ENCODE measurements around the gene TRIM15. TPM values are rescaled to one million over a fixed set of nuclear protein-coding genes. Genes with fewer than 3 reads are reported as not detected.

Gene TRIM15
- total and polyA plus RNA-seq, 2 experiments from 2014 or later: not detected

DNA sequence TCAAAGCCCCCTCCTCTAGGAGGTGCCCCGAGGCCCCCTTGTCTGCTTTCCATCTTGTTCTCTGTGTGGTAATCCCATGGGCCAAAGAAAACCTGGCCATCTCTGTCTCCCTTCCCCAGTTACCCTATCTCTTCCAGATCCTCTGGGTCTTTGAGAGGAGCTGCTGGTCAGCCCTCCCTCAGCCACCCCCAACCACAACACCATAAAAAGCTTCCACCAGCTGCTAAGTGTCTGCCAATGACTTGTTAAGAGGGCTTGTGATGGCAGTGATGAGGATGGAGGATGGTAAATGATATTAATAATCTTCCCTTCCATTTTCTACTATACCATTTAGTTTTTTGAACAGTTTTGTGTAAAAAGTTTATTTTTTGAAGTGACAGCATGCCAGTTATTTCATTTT is 32.6 kb downstream of the TRIM15 start:
- 100% methylated on average over 1 of the region's 1 CpG; no CpG with 5 or more reads in 1 of the 2 experiments for WGBS, 2 experiments (ENCODE audit: low coverage in 1 of 2, low lambda C conversion rate in 2 of 2, missing lambda C conversion rate in 2 of 2)
- TF ChIP-seq EZH2 (IDR thresholded peaks at IDR 0.05; ENCODE audit: insufficient read depth, poor library complexity, severe bottlenecking) (no peak), EZH2phosphoT487 (IDR thresholded peaks at IDR 0.05; ENCODE audit: insufficient read depth, low read depth) (no peak)
- Histone ChIP-seq H3K79me2 (ENCODE audit: insufficient read depth) (peaks cover 12% of the 10 kb centered on the region), H3K4me3 (no peak overlapping the region), H3K27ac (no peak overlapping the region), H3F3A (ENCODE audit: insufficient read depth) (no peaks in the 10 kb centered on the region), H3K36me3 (ENCODE audit: low read depth) (peaks cover 24% of the 10 kb centered on the region; the same call in 1 of the 2 replicates), H3K4me1 (ENCODE audit: insufficient read depth) (no peaks in the 10 kb centered on the region), H3K9me2 (ENCODE audit: insufficient read depth) (no peaks in the 10 kb centered on the region), H3K9ac (no peak overlapping the region), H3K4me2 (ENCODE audit: unreplicated experiment) (no peak overlapping the region), H3K27me3 (replicated peaks; ENCODE audit: insufficient read depth) (no peaks in the 10 kb centered on the region), H4K20me1 (ENCODE audit: insufficient read depth) (no peaks in the 10 kb centered on the region), H3K9me3 (ENCODE audit: low read depth) (no peaks in the 10 kb centered on the region), H2AFZ (no peak overlapping the region)
- in situ Hi-C loops (cut with MboI): no loop called here
- no peak for DNase-seq

DNA sequence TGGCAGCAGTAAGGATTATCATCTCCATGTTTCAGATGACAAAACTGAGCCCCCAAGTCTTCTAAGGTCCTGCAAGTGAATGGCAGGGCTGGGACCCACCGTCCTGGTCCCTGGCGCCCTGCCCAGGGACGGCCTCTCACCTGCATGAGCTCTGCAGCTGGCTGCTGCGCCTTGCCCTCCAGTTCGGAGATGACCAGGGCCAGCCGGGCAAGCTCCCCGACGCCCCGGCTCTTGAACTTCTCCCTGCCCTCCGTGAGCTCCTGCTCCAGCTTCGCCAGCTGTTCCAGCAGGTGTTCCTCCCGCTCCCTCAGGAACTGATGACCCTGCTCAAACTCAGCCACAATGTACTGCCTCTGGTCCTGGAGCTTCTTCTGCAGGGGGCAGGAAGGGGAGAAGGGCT is 33.0 kb downstream of the TRIM15 start:
- no peak overlapping the region for H3K4me2 ChIP-seq (ENCODE audit: unreplicated experiment)
- no peak for DNase-seq
- H2AFZ ChIP-seq: no peak overlapping the region
- H3K9me3 ChIP-seq (ENCODE audit: low read depth): no peaks in the 10 kb centered on the region
- no peak for TF ChIP-seq EZH2 (IDR thresholded peaks at IDR 0.05; ENCODE audit: insufficient read depth, poor library complexity, severe bottlenecking)
- no peak for TF ChIP-seq EZH2phosphoT487 (IDR thresholded peaks at IDR 0.05; ENCODE audit: insufficient read depth, low read depth)
- H3K27ac ChIP-seq: no peak overlapping the region
- peaks cover 24% of the 10 kb centered on the region; the same call in 1 of the 2 replicates for H3K36me3 ChIP-seq (ENCODE audit: low read depth)
- no peaks in the 10 kb centered on the region for H3K4me1 ChIP-seq (ENCODE audit: insufficient read depth)
- in situ Hi-C loops (cut with MboI): no loop called here
- H3K9ac ChIP-seq: no peak overlapping the region
- H4K20me1 ChIP-seq (ENCODE audit: insufficient read depth): no peaks in the 10 kb centered on the region
- peaks cover 17% of the 10 kb centered on the region for H3K79me2 ChIP-seq (ENCODE audit: insufficient read depth)
- no peaks in the 10 kb centered on the region for H3K9me2 ChIP-seq (ENCODE audit: insufficient read depth)
- no peaks in the 10 kb centered on the region for H3F3A ChIP-seq (ENCODE audit: insufficient read depth)
- no peaks in the 10 kb centered on the region for H3K27me3 ChIP-seq (replicated peaks; ENCODE audit: insufficient read depth)
- WGBS, 2 experiments (ENCODE audit: low coverage in 1 of 2, low lambda C conversion rate in 2 of 2, missing lambda C conversion rate in 2 of 2): 89 to 95% methylated on average over 11 to 12 of the region's 12 CpGs
- no peak overlapping the region for H3K4me3 ChIP-seq

DNA sequence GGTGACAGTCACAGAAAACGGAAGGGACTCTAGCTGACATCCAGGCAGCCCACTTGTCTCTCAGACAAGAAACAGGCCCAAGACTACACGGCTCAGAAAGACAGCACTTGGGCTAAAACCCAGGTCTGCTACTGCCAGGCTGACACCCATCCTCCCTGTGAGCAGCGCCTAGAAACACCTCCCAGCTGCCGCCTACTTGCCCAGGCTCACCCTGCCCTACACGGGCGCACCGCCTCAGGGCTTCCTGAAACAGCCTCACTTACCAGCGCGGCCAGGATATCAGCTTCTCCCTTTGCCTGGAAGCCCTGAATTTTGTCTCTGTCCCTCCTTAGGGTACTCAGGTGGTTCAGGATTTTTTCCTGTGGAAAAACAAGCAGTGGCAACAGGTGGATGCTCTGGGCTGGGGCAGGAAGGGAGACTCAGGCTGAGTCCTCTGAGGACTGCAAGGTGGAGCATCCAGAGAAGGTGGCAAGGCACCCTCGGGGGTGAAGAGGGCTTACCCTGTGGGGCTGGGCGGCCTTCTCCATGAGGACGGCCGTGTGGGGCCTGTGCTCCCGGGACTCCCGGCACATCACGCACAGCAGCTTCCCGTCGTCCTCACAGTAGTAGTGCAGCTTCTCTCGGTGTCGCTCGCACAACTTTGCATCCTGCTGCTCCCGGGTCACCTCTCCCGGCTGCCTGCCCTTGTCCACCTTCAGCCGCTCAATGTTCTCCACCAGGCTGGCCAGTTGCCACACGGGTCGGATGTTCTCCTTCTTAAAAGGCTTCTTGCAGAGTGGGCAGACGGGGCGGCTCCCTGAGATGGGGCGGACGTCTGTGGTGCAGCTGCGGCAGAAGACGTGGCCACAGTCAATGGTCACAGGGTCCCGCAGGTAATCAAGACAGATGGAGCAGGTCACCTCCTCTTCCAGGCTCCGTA is 35.1 kb downstream of the TRIM15 start:
- no peaks in the 10 kb centered on the region for H3K27me3 ChIP-seq (replicated peaks; ENCODE audit: insufficient read depth)
- WGBS, 2 experiments (ENCODE audit: low coverage in 1 of 2, low lambda C conversion rate in 2 of 2, missing lambda C conversion rate in 2 of 2): 96 to 97% methylated on average over 28 to 34 of the region's 34 CpGs
- H3K36me3 ChIP-seq (ENCODE audit: low read depth): peaks cover 24% of the 10 kb centered on the region; the same call in 1 of the 2 replicates
- H3K9me3 ChIP-seq (ENCODE audit: low read depth): no peaks in the 10 kb centered on the region
- TF ChIP-seq EZH2 (IDR thresholded peaks at IDR 0.05; ENCODE audit: insufficient read depth, poor library complexity, severe bottlenecking): no peak
- no peak for TF ChIP-seq EZH2phosphoT487 (IDR thresholded peaks at IDR 0.05; ENCODE audit: insufficient read depth, low read depth)
- in situ Hi-C loops (cut with MboI): no loop called here
- peaks cover 37% of the 10 kb centered on the region for H3K79me2 ChIP-seq (ENCODE audit: insufficient read depth)
- no peak overlapping the region for H3K4me3 ChIP-seq
- no peak overlapping the region for H3K27ac ChIP-seq
- H2AFZ ChIP-seq: no peak overlapping the region
- no peak for DNase-seq
- H3K9ac ChIP-seq: no peak overlapping the region
- H4K20me1 ChIP-seq (ENCODE audit: insufficient read depth): no peaks in the 10 kb centered on the region
- no peaks in the 10 kb centered on the region for H3K4me1 ChIP-seq (ENCODE audit: insufficient read depth)
- no peak overlapping the region for H3K4me2 ChIP-seq (ENCODE audit: unreplicated experiment)
- H3F3A ChIP-seq (ENCODE audit: insufficient read depth): no peaks in the 10 kb centered on the region
- no peaks in the 10 kb centered on the region for H3K9me2 ChIP-seq (ENCODE audit: insufficient read depth)

DNA sequence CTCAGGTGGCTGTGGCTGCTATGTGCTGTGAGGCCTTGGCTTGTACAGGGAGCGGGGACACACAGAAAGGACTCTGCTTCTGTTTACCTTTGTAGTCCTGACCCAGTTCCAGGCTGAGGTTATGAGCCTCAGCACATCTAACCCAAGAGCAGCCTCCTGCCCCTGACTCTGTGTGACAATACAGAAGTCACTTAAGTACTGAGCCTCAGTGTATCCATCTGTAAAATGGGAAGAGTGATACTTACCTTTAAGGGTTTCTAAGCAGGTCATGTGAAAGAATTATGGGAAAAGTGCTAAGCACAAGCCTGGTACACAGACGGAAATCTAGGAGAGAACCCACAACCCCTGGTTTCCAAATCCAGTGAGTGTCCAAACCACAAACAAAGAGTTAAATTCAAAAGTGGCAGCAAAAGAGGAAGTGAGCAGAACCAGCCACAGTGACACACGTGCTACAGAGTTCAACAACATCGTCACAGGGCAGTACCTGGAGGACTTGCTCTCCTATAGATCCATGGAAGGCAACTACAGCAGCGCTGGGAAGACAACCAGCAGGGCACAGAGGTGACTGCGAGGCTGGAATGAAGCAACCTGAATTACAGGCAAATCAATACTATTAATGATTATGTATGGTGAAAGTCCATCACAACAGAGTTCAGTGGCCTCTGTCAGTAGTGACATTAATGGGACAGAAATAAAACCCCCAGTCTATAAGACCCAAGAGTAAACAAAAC is 37.4 kb downstream of the TRIM15 start:
- Histone ChIP-seq H3K27ac (no peak overlapping the region), H3K4me3 (no peak overlapping the region), H3K36me3 (ENCODE audit: low read depth) (peaks cover 24% of the 10 kb centered on the region; the same call in 1 of the 2 replicates), H3K27me3 (replicated peaks; ENCODE audit: insufficient read depth) (no peaks in the 10 kb centered on the region), H3K9me3 (ENCODE audit: low read depth) (no peaks in the 10 kb centered on the region), H3K79me2 (ENCODE audit: insufficient read depth) (peaks cover 60% of the 10 kb centered on the region), H3K9me2 (ENCODE audit: insufficient read depth) (no peaks in the 10 kb centered on the region), H3F3A (ENCODE audit: insufficient read depth) (no peaks in the 10 kb centered on the region), H3K9ac (no peak overlapping the region), H4K20me1 (ENCODE audit: insufficient read depth) (no peaks in the 10 kb centered on the region; the same call in 1 of the 2 replicates), H3K4me1 (ENCODE audit: insufficient read depth) (no peaks in the 10 kb centered on the region), H3K4me2 (ENCODE audit: unreplicated experiment) (no peak overlapping the region), H2AFZ (no peak overlapping the region)
- no peak for TF ChIP-seq EZH2 (IDR thresholded peaks at IDR 0.05; ENCODE audit: insufficient read depth, poor library complexity, severe bottlenecking)
- no peak for TF ChIP-seq EZH2phosphoT487 (IDR thresholded peaks at IDR 0.05; ENCODE audit: insufficient read depth, low read depth)
- DNase-seq: no peak
- WGBS, 2 experiments (ENCODE audit: low coverage in 1 of 2, low lambda C conversion rate in 2 of 2, missing lambda C conversion rate in 2 of 2): 89 to 93% methylated on average over 6 of the region's 6 CpGs
- in situ Hi-C loops (cut with MboI): no loop called here

Data from GM23248 (cell line).